ENCODE measurements around the gene MAN2A1.
"Not testable (repeated sequence)": the region's sequence is repeated elsewhere in the genome, so short reads cannot be mapped to it uniquely, and the experiment has no call there.

DNA sequence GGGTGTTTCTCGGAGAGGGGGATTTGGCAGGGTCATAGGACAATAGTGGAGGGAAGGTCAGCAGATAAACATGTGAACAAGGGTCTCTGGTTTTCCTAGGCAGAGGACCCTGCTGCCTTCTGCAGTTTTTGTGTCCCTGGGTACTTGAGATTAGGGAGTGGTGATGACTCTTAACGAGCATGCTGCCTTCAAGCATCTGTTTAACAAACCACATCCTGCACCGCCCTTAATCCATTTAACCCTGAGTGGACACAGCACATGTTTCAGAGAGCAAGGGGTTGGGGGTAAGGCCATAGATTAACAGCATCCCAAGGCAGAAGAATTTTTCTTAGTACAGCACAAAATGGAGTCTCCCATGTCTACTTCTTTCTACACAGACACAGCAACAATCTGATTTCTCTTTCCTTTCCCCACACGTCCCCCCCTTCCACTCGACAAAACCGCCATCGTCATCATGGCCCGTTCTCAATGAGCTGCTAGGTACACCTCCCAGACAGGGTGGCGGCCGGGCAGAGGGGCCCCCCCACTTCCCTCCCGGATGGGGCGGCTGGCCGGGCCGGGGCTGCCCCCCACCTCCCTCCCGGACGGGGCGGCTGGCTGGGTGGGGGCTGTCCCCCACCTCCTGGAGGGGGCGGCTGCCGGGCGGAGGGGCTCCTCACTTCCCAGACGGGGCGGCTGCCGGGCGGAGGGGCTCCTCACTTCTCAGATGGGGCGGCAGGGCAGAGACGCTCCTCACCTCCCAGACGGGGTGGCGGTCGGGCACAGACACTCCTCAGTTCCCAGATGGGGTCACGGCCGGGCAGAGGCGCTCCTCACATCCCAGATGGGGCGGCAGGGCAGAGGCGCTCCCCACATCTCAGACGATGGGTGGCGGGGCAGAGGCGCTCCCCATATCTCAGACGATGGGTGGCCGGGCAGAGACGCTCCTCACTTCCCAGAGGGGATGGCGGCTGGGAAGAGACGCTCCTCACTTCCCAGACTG, 142.8 kb downstream of the MAN2A1 start:
- TF ChIP-seq EZH2 (IDR thresholded peaks at IDR 0.05; ENCODE audit: borderline replicate concordance, low read length); CTCF (IDR thresholded peaks at IDR 0.05; ENCODE audit: low read length): not testable (repeated sequence)
